Activated CD8-positive, alpha-beta memory T cell treated with anti-CD3 and anti-CD28 coated beads for 24 hours (primary cell): Measurements from ENCODE around the gene TLR10.
"Not testable (repeated sequence)": the region's sequence is repeated elsewhere in the genome, so short reads cannot be mapped to it uniquely, and the experiment has no call there.

Source experiments
- DNase-seq: peaks from one replicate; pipeline ENCODE4 v3.0.0-alpha.2; 2020

The TLR10 gene

GRCh38 chr4:38782452-38783108 lies at the start of gene TLR10:
Gene TLR10 (minus strand): TSS chr4:38782990. CDS start chr4:38775590, 7,400 bp downstream.
- no peak for DNase-seq

GRCh38 chr4:38832206-38832605 lies 49.4 kb upstream of the TLR10 start:
- DNase-seq = no peak

- DNase-seq = no peak
These were observed 48.9 kb upstream of the TLR10 start for GRCh38 chr4:38831653-38832052.

GRCh38 chr4:38829237-38829636 lies 46.4 kb upstream of the TLR10 start:
- no peak for DNase-seq

- DNase-seq = no peak
These were observed 41.0 kb upstream of the TLR10 start for GRCh38 chr4:38823766-38824165.

- DNase-seq = no peak
These were observed 40.0 kb upstream of the TLR10 start for GRCh38 chr4:38822748-38823303.

- DNase-seq = no peak
These were observed 38.9 kb upstream of the TLR10 start for GRCh38 chr4:38821739-38822138.

GRCh38 chr4:38820329-38821061 lies 37.7 kb upstream of the TLR10 start:
- no peak for DNase-seq

GRCh38 chr4:38819569-38819968 lies 36.8 kb upstream of the TLR10 start:
- no peak for DNase-seq

GRCh38 chr4:38818441-38818976 lies 35.7 kb upstream of the TLR10 start:
- DNase-seq = no peak

GRCh38 chr4:38815885-38816782 lies 33.3 kb upstream of the TLR10 start:
- no peak for DNase-seq

GRCh38 chr4:38814386-38814785 lies 31.6 kb upstream of the TLR10 start:
- DNase-seq = no peak

GRCh38 chr4:38811297-38811696 lies 28.5 kb upstream of the TLR10 start:
- DNase-seq = no peak

- not testable (repeated sequence) for DNase-seq
These were observed 24.7 kb upstream of the TLR10 start for GRCh38 chr4:38807462-38807861.

GRCh38 chr4:38806251-38806650 lies 23.5 kb upstream of the TLR10 start:
- not testable (repeated sequence) for DNase-seq

- no peak for DNase-seq
These were observed 22.8 kb upstream of the TLR10 start for GRCh38 chr4:38805530-38806145.

- no peak for DNase-seq
These were observed 22.0 kb upstream of the TLR10 start, which contains the start of gene TLR1 for GRCh38 chr4:38804654-38805295. Gene TLR1 (minus strand): TSS chr4:38804791. CDS start chr4:38798831, 5,960 bp downstream.

GRCh38 chr4:38803833-38804653 lies 21.3 kb upstream of the TLR10 start:
- DNase-seq = no peak

GRCh38 chr4:38802561-38803355 lies 20.0 kb upstream of the TLR10 start:
- DNase-seq = no peak

- DNase-seq = no peak
These were observed 18.2 kb upstream of the TLR10 start for GRCh38 chr4:38800961-38801450.
